ENCODE data around the gene MUS81. TPM values are rescaled to one million over a fixed set of nuclear protein-coding genes. Genes with fewer than 3 reads are reported as not detected.
"Not testable (repeated sequence)": the region's sequence is repeated elsewhere in the genome, so short reads cannot be mapped to it uniquely, and the experiment has no call there.

MUS81 gene
- total RNA-seq, 1 donor from 2014 or later, result 63.4 TPM

GRCh38 chr11:65847746-65848145, 12.5 kb upstream of the MUS81 start:
- no peak for DNase-seq (ENCODE audit: extremely low read depth, low read depth, low spot score)

DNA sequence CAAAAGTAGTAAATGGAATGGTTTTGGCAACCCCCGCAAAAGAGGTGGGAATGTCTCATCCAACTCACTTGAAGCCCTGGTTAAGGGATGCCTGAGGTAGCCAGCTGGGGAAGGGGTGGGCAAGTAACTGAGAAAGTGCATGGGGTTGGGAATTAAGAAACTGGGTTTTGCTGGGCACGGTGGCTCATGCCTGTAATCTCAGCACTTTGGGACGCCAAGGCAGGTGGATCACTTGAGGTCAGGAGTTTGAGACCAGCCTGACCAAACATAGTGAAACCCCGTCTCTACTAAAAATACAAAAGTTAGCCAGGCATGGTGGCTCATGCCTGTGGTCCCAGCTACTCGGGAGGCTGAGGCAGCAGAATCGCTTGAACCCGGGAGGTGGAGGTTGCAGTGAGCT, 11.5 kb upstream of the MUS81 start:
- DNase-seq (ENCODE audit: extremely low read depth, low read depth, low spot score), result not testable (repeated sequence)

DNA sequence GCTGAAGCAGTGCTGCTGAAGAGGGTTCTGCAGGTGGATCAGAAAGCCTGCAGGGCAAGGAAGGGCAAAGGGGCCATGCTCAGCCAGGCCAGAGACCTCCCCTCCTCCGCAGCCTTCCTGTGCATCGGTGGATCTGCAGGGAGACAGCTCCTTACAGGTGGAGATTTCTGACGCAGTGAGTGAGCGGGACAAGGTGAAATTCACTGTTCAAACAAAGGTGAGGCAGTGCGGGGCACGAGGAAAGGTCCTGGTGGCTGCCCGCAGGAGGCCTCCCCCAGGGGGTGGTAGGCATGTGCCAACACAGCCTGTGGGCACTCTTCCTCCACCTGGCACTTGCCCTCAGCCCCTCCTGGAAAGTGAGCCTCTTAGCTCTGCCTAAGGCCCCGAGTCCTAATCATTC, 10.9 kb upstream of the MUS81 start:
- no peak for DNase-seq (ENCODE audit: extremely low read depth, low read depth, low spot score)

GRCh38 chr11:65849771-65850216, 10.4 kb upstream of the MUS81 start:
- DNase-seq (ENCODE audit: extremely low read depth, low read depth, low spot score), result no peak

DNA sequence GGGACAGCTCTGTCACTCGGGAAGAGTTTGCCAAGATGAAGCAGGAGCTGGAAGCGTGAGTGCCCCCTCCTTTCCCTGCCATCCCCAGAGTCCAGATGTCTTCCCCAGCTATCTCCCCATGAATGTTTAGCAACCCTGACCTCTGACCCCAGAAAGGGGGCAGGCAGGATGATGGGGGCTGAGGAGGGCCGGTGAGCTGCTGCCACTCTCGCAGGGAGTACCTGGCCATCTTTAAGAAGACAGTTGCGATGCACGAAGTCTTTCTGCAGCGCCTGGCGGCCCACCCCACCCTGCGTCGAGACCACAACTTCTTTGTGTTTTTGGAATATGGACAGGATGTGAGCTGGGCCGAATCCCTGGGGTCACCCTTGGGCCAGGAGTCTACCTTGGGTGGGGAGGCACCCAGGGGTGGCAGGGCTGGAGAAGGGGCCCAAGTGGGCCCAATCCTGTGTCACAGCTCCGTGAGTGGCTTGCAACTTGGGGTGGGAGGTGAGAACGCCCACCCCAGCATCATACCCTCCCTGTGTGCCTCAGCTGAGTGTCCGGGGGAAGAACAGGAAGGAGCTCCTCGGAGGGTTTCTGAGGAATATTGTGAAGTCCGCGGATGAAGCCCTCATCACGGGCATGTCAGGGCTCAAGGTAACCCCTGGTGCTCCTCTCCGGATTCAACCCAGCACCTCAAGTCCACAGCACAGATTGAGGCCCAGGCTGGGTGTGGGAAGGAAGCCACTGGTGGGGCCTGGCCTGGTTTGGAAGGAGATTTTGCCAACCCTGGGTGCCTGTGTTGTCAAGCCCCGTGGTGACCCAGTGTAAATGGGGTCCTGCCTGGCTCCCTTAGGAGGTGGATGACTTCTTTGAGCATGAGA, 9.8 kb upstream of the MUS81 start:
- no peak for DNase-seq (ENCODE audit: extremely low read depth, low read depth, low spot score)

DNA sequence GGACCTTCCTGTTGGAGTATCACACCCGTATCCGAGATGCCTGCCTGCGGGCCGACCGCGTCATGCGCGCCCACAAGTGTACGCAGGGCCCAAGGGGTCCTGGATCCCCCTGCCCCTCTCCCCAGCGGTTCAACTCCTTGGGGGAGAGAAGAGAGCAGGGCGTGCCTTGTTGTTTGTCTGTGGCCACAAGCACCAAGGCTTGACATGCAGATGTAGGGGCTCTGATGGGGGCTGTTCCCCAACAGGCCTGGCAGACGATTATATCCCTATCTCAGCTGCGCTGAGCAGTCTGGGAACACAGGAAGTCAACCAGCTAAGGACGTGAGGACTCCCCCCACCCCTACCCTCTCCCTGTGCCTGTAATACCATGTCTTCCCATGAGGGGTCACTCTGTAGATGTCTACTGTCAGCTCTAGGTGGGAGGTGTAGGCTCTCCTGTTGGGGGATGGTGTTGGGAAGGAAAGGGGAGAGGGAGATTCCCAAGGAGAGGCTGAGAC, 9.1 kb upstream of the MUS81 start:
- DNase-seq (ENCODE audit: extremely low read depth, low read depth, low spot score), result no peak

- no peak for DNase-seq (ENCODE audit: extremely low read depth, low read depth, low spot score)
Measured at GRCh38 chr11:65851811-65852507, 8.3 kb upstream of the MUS81 start.

GRCh38 chr11:65852508-65853245, 7.6 kb upstream of the MUS81 start:
- no peak for DNase-seq (ENCODE audit: extremely low read depth, low read depth, low spot score)

- DNase-seq (ENCODE audit: extremely low read depth, low read depth, low spot score), result no peak
Measured at GRCh38 chr11:65853246-65853979, 6.8 kb upstream of the MUS81 start.

GRCh38 chr11:65854161-65854592, 6.1 kb upstream of the MUS81 start:
- no peak for DNase-seq (ENCODE audit: extremely low read depth, low read depth, low spot score)

DNA sequence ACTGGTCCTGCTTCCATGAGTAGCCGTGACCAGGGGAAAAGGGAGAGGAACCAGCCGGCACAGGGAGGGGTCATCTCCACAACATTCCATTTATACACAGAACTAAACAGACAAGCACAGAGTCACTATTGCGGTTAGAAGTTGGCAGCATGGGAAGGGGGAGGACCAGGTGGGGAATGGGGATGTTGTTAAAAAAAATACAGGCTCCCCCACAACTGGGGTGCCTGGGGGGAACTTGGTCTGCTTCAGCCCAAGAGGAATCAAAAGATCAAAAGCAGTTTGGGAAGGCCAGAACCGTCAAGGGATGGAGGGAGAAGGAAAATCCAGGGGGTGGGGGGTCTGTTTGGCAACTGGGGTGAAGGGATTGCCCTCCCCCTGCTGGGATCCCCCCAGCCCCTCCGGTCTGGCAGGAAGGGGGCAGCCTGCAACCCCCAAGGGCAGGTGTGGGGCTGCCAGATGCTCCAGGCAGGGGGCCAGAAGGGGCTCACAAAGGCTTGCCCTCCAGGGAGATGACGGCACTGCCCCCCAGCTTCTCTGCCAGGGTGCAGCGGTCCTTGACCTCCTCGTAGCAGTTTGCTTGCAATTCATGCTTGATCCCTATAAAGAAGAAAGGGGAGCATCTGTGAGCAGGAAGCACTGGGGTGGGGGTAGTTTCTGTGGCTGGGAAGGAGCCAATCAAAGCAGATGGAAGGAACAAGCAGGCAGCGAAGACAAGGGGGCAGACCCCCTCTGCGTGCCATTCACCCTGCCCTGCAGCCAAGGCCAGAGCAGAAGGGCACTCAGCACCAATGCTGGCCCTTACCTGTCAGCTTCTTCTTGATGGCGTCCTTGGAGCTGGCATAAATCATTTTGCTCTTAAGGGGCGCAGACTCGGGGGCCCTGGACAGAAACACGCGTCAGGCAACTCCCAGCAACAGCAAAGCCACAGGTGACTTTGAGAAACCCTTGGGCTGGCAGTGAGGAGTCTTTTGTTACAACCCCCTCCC, 5.1 kb upstream of the MUS81 start:
- no peak for DNase-seq (ENCODE audit: extremely low read depth, low read depth, low spot score)

DNA sequence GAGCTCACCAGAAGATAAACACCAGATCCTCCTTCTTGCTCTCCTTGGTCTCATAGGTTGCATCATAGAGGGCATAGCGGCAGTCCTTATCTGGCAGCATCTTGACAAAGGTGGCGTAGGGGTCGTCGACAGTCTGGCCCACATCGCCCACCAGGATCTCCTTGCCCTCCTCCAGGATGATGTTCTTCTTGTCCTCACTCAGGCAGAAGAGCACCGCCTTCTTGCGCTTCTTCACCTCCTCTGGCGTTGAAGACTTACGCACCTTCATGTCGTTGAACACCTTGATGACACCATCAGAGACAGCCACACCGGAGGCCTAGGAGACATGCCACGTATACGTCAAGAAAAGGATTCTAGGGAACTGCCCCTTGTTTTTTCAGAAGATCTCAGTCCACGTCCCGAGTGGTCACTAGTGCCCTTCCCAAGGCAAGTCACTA, 4.3 kb upstream of the MUS81 start:
- no peak for DNase-seq (ENCODE audit: extremely low read depth, low read depth, low spot score)

GRCh38 chr11:65856689-65857499, 3.3 kb upstream of the MUS81 start:
- DNase-seq (ENCODE audit: extremely low read depth, low read depth, low spot score), result no peak

GRCh38 chr11:65857500-65857852, 2.8 kb upstream of the MUS81 start:
- DNase-seq (ENCODE audit: extremely low read depth, low read depth, low spot score), result no peak

DNA sequence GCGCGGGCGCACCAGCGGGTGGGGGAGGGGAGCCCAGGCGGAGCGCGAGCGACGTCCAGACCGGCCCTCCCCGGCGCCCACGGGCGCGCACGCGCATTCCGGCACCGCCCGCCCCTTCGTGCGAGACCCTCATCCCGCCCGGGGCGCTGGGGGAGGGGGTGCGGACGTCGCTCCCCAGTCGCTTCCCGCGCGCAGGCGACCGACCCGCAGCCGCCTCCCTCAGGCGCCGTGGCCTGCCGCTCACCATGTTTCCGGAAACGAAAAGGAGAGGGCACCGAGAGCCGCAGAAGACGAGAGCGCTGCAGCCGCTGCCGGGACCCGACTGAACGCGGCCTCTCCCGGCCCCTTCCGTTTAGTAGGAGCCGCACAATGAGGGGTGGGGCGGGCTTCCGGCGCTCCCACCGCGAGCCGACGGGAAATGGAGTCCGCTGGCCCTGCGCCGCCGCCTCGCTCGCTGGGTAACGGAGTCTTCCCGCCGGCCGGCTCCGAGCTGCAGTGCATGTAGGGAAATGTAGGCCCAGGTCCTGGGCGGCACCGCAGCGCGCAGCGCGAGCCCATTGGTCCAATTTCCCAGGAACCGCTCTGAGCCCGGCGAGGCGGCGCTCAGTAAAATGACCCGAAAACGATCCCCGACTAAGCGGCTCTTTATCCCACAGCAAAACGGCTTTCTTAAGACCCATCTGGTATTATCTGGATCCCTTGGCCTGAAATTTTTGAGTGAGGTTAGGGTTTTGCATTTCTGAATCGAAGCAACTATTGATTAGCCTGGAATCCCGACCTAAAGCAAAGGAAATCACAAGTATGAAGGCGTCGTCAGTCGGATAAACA, 2.2 kb upstream of the MUS81 start, which contains the start of gene CFL1:
Gene CFL1, minus strand, starts transcription at position 328 of the 828 bp plus-strand sequence. Its CDS starts 81 bp downstream, at position 247.
- no peak for DNase-seq (ENCODE audit: extremely low read depth, low read depth, low spot score)

DNA sequence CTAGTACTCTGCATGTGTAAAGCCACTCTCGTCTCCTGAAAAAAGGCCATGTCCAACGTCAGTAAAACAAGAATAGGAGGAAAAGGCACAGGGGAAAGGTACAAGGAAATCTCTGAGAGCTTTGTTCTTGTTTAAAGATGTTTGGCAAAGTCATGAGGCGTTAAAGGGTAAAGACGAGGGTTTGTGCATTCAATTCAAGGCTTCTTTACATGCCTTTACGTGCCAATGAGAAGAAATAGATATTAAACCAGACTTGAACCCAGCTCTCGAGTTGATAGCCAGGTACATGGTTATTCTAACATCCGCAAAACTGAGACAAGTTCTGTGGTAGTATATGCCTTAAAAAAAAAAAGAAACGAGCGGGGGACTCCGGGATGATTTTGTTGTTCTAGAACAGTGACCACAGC, 1.5 kb upstream of the MUS81 start:
- no peak for DNase-seq (ENCODE audit: extremely low read depth, low read depth, low spot score)

- peak; percentile 41 for DNase-seq (ENCODE audit: extremely low read depth, low read depth, low spot score)
Measured at GRCh38 chr11:65859095-65859811, 980 bp upstream of the MUS81 start.

Data from glomerular endothelial cell (primary cell).